Hepatocyte (in vitro differentiated cells): ENCODE data around the gene ZNF385D.

Experiments used
- EZH2 ChIP-seq: fragments of 200-600 bp; sonication (generic); IDR thresholded peaks from 2 replicates; pipeline ENCODE4 v1.6.1; 2016; ENCODE audit warnings: antibody characterized with exemption, mild to moderate bottlenecking, borderline replicate concordance
- TF ChIP-seq, protein P1 (sequence below): fragments of 200-600 bp; sonication (generic); IDR thresholded peaks from 2 replicates; pipeline ENCODE4 v1.5.1; 2016; ENCODE audit warnings: antibody characterized with exemption, mild to moderate bottlenecking; ENCODE audit not compliant: poor library complexity

DNA sequence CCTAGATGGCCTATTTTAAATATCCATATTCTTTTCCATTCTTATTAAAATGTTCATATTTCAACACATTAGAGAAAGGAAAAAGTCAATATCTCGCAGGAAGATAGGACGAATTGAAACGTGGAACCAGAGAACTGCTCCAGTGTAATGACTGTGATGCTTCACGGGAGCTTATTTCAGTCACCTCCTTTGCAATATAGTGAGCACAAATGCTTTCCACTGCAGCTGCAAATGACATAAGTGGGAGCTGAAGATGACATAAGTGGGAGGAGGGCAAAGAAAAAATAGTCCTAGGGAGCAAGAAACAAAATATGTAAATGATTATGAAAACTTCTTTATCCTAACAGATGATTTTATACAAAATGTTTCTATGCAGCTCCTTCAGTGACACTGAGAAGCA is 324.1 kb downstream of the ZNF385D start:
- TF ChIP-seq, protein P1, sequence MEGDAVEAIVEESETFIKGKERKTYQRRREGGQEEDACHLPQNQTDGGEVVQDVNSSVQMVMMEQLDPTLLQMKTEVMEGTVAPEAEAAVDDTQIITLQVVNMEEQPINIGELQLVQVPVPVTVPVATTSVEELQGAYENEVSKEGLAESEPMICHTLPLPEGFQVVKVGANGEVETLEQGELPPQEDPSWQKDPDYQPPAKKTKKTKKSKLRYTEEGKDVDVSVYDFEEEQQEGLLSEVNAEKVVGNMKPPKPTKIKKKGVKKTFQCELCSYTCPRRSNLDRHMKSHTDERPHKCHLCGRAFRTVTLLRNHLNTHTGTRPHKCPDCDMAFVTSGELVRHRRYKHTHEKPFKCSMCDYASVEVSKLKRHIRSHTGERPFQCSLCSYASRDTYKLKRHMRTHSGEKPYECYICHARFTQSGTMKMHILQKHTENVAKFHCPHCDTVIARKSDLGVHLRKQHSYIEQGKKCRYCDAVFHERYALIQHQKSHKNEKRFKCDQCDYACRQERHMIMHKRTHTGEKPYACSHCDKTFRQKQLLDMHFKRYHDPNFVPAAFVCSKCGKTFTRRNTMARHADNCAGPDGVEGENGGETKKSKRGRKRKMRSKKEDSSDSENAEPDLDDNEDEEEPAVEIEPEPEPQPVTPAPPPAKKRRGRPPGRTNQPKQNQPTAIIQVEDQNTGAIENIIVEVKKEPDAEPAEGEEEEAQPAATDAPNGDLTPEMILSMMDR = no peak
- no peak for TF ChIP-seq EZH2
